HTR-8/SVneo (cell line): ENCODE data around the gene MNS1.
"Not testable (repeated sequence)": the region's sequence is repeated elsewhere in the genome, so short reads cannot be mapped to it uniquely, and the experiment has no call there.

Source experiments
- DNase-seq: peaks from one replicate; pipeline ENCODE4 v3.0.0; 2011; ENCODE audit warnings: low spot score, mixed read lengths; ENCODE audit not compliant: insufficient read length
- FAIRE-seq: peaks from 2 replicates; lab custom pipeline; 2011; peaks lifted over from hg19 to GRCh38; lab: Jason Lieb, UNC

The MNS1 gene

GRCh38 chr15:56456229-56456628, 8.7 kb downstream of the MNS1 start:
- no peak for DNase-seq
- no peak for FAIRE-seq

GRCh38 chr15:56454836-56455235, 10.1 kb downstream of the MNS1 start:
- no peak for FAIRE-seq
- no peak for DNase-seq

- FAIRE-seq (no peak), DNase-seq (no peak)
These were observed 19.2 kb downstream of the MNS1 start for GRCh38 chr15:56445746-56446145.

- FAIRE-seq (peak; percentile 40), DNase-seq (no peak)
These were observed 22.6 kb downstream of the MNS1 start for GRCh38 chr15:56442354-56442753.

GRCh38 chr15:56440214-56440770, 24.6 kb downstream of the MNS1 start:
- FAIRE-seq (no peak), DNase-seq (no peak)

- DNase-seq: no peak
- FAIRE-seq: no peak
These were observed 32.6 kb downstream of the MNS1 start for GRCh38 chr15:56432304-56432703.

GRCh38 chr15:56428821-56429458, 36.0 kb downstream of the MNS1 start:
- no peak for FAIRE-seq
- DNase-seq: peak; percentile 36

GRCh38 chr15:56425976-56426375, 39.0 kb downstream of the MNS1 start:
- FAIRE-seq (no peak), DNase-seq (no peak)

- FAIRE-seq: no peak
- no peak for DNase-seq
These were observed 39.7 kb downstream of the MNS1 start for GRCh38 chr15:56425276-56425675.

- FAIRE-seq, DNase-seq: not testable (repeated sequence)
These were observed 51.7 kb downstream of the MNS1 start for GRCh38 chr15:56413114-56413733.

- DNase-seq: no peak
- no peak for FAIRE-seq
These were observed 53.7 kb downstream of the MNS1 start for GRCh38 chr15:56411122-56411749.

- FAIRE-seq: no peak
- DNase-seq: no peak
These were observed 54.2 kb downstream of the MNS1 start for GRCh38 chr15:56410721-56411120.

GRCh38 chr15:56399209-56399608, 65.7 kb downstream of the MNS1 start:
- not testable (repeated sequence) for DNase-seq, FAIRE-seq

- not testable (repeated sequence) for FAIRE-seq, DNase-seq
These were observed 67.6 kb downstream of the MNS1 start for GRCh38 chr15:56397325-56397724.

- FAIRE-seq: no peak
These were observed 70.0 kb downstream of the MNS1 start for GRCh38 chr15:56394909-56395308.

GRCh38 chr15:56393277-56393676, 71.7 kb downstream of the MNS1 start:
- FAIRE-seq (no peak), DNase-seq (no peak)

More at GRCh38 chr15:56394909-56395308, 70.0 kb downstream of the MNS1 start:
- no peak for DNase-seq

- no peak for FAIRE-seq
- no peak for DNase-seq
These were observed 74.1 kb downstream of the MNS1 start for GRCh38 chr15:56390739-56391267.

GRCh38 chr15:56385908-56386307, 79.0 kb downstream of the MNS1 start:
- FAIRE-seq (no peak), DNase-seq (no peak)

GRCh38 chr15:56383010-56383409, 81.9 kb downstream of the MNS1 start:
- FAIRE-seq: no peak
- no peak for DNase-seq
